DND-41 (cell line): ENCODE results near the gene MATR3.
A peak's percentile ranks its signal among the peaks of the same experiment; 100 is the strongest.

Source experiments
- ATAC-seq: fragments of 200-7000 bp; cut with Tn5 transposase; 3 replicates; pipeline ENCODE4 v1.9.1; 2021; ENCODE audit warnings: low read depth; ENCODE audit not compliant: insufficient read depth
- DNase-seq: peaks from one replicate; pipeline ENCODE4 v3.0.0-alpha.2; 2020
- H2AFZ ChIP-seq: 2 replicates; pipeline ENCODE4 v1.6.0; 2012; ENCODE audit warnings: low read depth, low read length
- H3K27ac ChIP-seq: 2 replicates; pipeline ENCODE4 v1.5.1; 2012; ENCODE audit warnings: low read length, inconsistent platforms
- H3K27me3 ChIP-seq: fragments of 200-600 bp; sonication (generic); 2 replicates; pipeline ENCODE4 v1.6.0; 2012; ENCODE audit warnings: low read length, mild to moderate bottlenecking, inconsistent platforms; ENCODE audit not compliant: insufficient read depth, poor library complexity
- H3K36me3 ChIP-seq: 2 replicates; pipeline ENCODE4 v1.5.1; 2012; ENCODE audit warnings: low read length, inconsistent platforms; ENCODE audit not compliant: insufficient read depth
- H3K4me1 ChIP-seq: 2 replicates; pipeline ENCODE4 v1.5.1; 2012; ENCODE audit warnings: mild to moderate bottlenecking, low read length; ENCODE audit not compliant: insufficient read depth
- H3K4me2 ChIP-seq: 2 replicates; pipeline ENCODE4 v1.6.0; 2012; ENCODE audit warnings: mild to moderate bottlenecking, moderate library complexity, low read length, inconsistent platforms; ENCODE audit not compliant: insufficient read depth
- H3K4me3 ChIP-seq, 2 experiments: fragments of 200-600 bp in 1 of 2; shearing (Covaris generic) in 1 of 2; 2 replicates each; pipeline ENCODE4 v1.5.1; 2012 to 2016; ENCODE audit warnings: inconsistent platforms in 2 of 2, low read length in 2 of 2, mild to moderate bottlenecking in 2 of 2, low read depth in 1 of 2, moderate library complexity in 1 of 2
- H3K79me2 ChIP-seq: 2 replicates; pipeline ENCODE4 v1.6.0; 2012; ENCODE audit warnings: low read length, inconsistent platforms; ENCODE audit not compliant: insufficient read depth
- H3K9ac ChIP-seq: 2 replicates; pipeline ENCODE4 v1.6.0; 2012; ENCODE audit warnings: low read depth, mild to moderate bottlenecking, inconsistent platforms, low read length, moderate library complexity
- H3K9me3 ChIP-seq: 2 replicates; pipeline ENCODE4 v1.5.1; 2012; ENCODE audit warnings: low read length, moderate library complexity, mild to moderate bottlenecking, inconsistent platforms; ENCODE audit not compliant: insufficient read depth, severe bottlenecking
- H4K20me1 ChIP-seq: 2 replicates; pipeline ENCODE4 v1.6.0; 2012; ENCODE audit warnings: low read length; ENCODE audit not compliant: insufficient read depth
- EZH2 ChIP-seq: IDR thresholded peaks from 3 replicates; pipeline ENCODE4 v1.6.1; 2012; ENCODE audit warnings: borderline replicate concordance, low read depth, mild to moderate bottlenecking, moderate library complexity, low read length, inconsistent platforms; ENCODE audit not compliant: severe bottlenecking
- TF ChIP-seq, protein P1 (sequence below): IDR thresholded peaks from 2 replicates; pipeline ENCODE4 v1.5.1; 2012; ENCODE audit warnings: borderline replicate concordance, low read length, moderate library complexity, mild to moderate bottlenecking; ENCODE audit not compliant: poor library complexity, severe bottlenecking; ENCODE audit errors: extremely low read depth

MATR3 gene

DNA sequence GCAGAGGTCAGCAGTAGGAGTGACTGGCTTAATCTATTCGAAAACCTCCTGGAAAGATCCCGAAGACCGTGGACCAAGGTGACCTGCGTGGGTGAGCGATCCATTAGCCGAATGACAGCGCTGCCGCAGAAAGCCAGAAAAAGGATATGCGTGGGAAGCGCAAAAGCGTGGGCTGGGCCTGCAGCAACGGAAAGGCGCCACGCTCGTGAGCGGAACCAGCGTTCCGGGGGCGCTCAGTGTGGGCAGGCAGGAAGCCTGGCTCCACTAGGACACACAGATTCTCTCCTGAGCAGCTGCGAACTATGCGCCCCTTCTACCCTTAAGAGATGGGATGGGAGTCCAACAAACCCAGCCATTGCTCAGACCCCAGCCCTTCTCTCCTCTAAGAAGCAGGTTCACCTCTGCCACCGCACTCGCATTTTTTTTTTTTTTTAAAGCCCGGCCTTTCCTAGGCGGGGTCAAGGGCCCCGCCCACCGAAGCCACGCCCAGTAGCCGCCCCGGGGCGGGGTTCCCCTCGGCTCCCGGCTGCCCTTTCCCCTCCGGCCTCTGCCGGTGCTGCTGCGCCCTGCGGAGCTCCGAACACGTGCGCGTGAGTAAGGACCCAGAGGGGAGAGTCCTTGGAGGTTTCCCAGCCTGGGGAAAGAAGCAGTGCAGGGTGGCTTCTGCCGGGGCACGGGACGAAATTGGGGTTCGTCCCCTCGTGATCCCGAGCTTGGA, 19.8 kb upstream of the MATR3 start:
- Histone ChIP-seq H2AFZ (peak overlapping the region; percentile 78), H3K79me2 (peaks cover 56% of the 10 kb centered on the region), H3K4me2 (peak overlapping the region; percentile 83), H3K9me3 (no peaks in the 10 kb centered on the region), H3K4me1 (peaks cover 62% of the 10 kb centered on the region), H3K36me3 (peaks cover 32% of the 10 kb centered on the region), H3K27me3 (no peaks in the 10 kb centered on the region), H3K9ac (peak overlapping the region; percentile 67), H3K27ac (peak overlapping the region; percentile 75), H3K4me3 (peak overlapping the region; percentile 71 to 74), H4K20me1 (peaks cover 12% of the 10 kb centered on the region; the same call in 1 of the 2 replicates)
- no peak for TF ChIP-seq EZH2
- TF ChIP-seq, protein P1, sequence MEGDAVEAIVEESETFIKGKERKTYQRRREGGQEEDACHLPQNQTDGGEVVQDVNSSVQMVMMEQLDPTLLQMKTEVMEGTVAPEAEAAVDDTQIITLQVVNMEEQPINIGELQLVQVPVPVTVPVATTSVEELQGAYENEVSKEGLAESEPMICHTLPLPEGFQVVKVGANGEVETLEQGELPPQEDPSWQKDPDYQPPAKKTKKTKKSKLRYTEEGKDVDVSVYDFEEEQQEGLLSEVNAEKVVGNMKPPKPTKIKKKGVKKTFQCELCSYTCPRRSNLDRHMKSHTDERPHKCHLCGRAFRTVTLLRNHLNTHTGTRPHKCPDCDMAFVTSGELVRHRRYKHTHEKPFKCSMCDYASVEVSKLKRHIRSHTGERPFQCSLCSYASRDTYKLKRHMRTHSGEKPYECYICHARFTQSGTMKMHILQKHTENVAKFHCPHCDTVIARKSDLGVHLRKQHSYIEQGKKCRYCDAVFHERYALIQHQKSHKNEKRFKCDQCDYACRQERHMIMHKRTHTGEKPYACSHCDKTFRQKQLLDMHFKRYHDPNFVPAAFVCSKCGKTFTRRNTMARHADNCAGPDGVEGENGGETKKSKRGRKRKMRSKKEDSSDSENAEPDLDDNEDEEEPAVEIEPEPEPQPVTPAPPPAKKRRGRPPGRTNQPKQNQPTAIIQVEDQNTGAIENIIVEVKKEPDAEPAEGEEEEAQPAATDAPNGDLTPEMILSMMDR, result peak; percentile 40
- DNase-seq (peak; percentile 88), ATAC-seq (peak; percentile 82)

DNA sequence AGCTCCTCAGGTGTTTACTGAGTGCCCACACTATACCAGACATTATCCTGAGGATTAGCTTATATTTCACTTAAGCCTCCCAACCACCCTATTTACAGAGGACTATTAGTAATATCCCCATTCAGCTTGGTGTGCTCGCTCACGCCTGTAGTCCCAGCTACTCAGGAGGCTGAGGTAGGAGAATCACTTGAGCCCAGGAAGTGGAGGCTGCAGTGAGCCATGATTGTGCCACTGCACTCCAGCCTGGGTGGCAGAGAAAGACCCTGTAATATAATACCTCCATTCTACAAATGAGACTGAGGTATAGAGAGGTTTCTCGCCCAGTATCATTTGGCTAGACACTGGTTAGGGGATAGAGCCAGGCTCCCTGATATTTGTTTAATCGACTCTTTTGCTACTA, 18.0 kb upstream of the MATR3 start:
- Histone ChIP-seq H4K20me1 (peaks cover 12% of the 10 kb centered on the region; the same call in 1 of the 2 replicates), H3K36me3 (peaks cover 47% of the 10 kb centered on the region), H3K27ac (peak overlapping the region; percentile 43), H3K4me3 (peak overlapping the region in 1 of 2 experiments; percentile 74; a peak in 2 of 4 replicates), H3K27me3 (no peaks in the 10 kb centered on the region), H2AFZ (no peak overlapping the region), H3K4me1 (peaks cover 65% of the 10 kb centered on the region), H3K79me2 (peaks cover 64% of the 10 kb centered on the region), H3K4me2 (peak overlapping the region; percentile 83), H3K9ac (peak overlapping the region; percentile 19), H3K9me3 (no peaks in the 10 kb centered on the region)
- DNase-seq (no peak), ATAC-seq (no peak)
- TF ChIP-seq EZH2, result no peak
- TF ChIP-seq, protein P1, result no peak

DNA sequence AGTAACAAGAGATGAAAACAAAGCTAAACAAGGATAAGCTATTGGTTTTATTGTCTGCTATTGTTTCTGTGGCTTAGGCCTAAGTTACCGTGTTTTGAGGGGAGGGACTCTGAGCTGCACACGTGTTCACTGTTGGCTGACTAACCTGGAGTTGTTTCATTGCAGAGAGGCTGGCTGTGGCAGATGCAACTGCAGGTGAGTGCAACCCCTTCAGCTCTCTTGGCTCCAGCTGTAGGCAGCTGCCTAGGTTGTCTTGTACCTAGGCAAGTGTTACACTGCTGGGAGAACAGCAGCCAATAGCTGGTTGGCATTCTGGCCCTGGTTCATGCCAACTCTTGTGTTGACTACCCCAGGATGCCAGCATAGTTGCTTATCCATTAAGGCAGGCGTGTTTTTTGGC, 17.6 kb upstream of the MATR3 start:
- Histone ChIP-seq H3K9me3 (no peaks in the 10 kb centered on the region), H3K27me3 (no peaks in the 10 kb centered on the region), H3K4me2 (peak overlapping the region; percentile 83), H3K4me1 (peaks cover 65% of the 10 kb centered on the region), H3K36me3 (peaks cover 51% of the 10 kb centered on the region), H3K9ac (peak overlapping the region; percentile 19), H4K20me1 (peaks cover 12% of the 10 kb centered on the region; the same call in 1 of the 2 replicates), H3K79me2 (peaks cover 67% of the 10 kb centered on the region), H2AFZ (no peak overlapping the region), H3K4me3 (peak overlapping the region in 1 of 2 experiments; percentile 74; a peak in 1 of 4 replicates), H3K27ac (peak overlapping the region; percentile 43)
- ATAC-seq, result no peak
- no peak for TF ChIP-seq EZH2
- TF ChIP-seq, protein P1, result no peak
- DNase-seq, result no peak
